GM18517 (cell line): ENCODE results near the gene HIPK2.
"Not testable (repeated sequence)": the region's sequence is repeated elsewhere in the genome, so short reads cannot be mapped to it uniquely, and the experiment has no call there.

Source experiments
- ATAC-seq: cut with Tn5 transposase; IDR thresholded peaks from one replicate; pipeline ENCODE4 v1.9.1; 2021; ENCODE audit warnings: mild to moderate bottlenecking, moderate library complexity; ENCODE audit not compliant: unreplicated experiment

The HIPK2 gene

DNA sequence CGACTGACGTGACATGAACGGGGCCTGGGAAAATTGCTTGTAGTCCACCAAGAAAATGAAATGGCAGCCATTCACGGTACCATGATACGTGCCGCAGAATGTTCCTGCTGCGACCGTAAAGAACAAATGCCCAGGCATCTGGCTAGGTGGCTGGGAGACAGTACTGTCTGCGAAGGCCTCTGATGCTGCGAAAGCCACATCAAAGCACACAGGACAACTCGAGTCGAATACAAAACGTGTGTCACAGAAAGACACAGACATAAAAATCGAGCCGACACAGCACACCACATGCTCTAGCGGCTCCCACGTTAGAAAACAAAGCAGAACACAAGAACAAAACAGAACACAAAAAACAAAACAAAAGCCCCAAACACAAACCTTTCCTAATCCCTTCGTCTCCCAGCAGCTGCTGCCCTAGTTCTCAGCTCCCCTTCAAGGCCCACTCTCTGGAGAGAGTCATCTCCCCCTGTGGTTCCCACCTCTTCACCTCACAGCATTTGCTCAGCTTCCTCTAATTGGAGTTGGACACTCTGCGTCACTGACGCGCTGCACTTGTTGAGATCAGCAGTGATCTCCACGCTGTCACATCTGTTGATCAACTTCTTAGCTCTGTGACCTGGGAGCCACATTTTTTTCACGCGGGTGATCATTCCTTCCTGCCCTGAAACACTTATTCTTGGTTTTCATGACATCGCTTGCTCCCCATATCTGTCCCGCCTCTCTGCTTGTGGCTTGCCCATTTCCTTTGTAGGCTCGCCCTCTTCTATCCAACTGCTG lies 142.1 kb downstream of the HIPK2 start:
- no peak for ATAC-seq

DNA sequence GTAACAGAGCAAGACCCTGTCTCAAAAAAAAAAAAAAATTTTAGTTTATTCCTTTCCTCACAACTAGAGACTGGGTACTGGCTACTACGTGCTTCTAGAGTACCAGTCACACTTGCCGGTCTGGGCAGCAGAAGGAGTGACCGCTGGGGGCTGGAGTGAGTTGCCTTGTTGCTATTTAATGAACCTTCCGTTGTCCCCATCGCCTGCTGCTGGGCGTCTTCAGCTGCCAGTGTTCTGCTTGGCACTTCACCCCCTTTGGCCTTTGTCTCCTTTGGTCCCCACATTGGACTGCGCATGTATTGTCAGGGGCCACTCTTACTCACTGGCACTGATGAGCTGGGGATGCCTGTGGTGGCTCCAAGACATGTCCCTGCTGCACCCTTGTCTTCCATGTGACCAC lies 143.7 kb downstream of the HIPK2 start:
- no peak for ATAC-seq

- ATAC-seq, result no peak
These were observed 146.2 kb downstream of the HIPK2 start for GRCh38 chr7:139631520-139632031.

DNA sequence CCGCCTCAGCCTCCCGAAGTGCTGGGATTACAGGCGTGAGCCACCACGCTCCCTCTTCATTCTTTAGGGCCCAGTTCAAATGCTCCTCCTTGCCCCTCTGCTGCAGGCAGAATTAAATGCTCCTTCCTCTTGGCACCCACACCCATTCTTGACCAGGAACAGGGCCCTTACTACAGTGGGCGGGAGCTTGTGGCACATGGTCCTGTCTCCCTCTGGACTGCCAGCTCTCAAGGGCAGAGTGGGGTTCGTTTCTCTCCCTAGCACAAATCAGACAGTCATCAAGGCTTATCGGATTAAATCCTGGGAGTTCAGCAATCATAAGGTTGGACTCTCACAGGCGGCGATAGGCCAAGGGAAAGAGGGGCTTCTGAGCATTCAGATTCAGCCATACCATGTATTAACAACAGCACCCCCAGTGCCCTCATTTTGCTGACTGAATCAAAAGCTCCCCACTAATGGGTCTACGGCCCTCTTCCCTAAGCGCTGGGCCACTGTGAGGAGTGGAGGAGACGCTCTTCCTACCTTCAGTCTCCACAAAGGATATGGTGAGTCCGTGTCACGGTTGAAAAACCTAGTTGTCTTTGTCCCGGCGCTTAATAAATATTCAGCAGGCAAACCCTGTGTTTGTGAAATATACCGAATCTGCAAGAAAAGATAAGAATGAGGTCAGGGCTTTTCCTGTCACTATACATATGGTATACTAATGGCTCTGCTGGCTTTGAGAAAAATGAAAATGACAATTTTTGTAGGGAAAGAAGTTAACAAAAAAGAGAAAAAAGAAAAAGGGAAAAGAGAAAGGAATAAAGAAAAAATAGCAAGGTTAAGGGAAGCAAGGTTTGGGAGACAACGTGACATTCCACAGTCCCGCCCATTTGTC lies 146.9 kb downstream of the HIPK2 start:
- no peak for ATAC-seq

- no peak for ATAC-seq
These were observed 148.3 kb downstream of the HIPK2 start for GRCh38 chr7:139629392-139630082.

- ATAC-seq, result no peak
These were observed 150.0 kb downstream of the HIPK2 start for GRCh38 chr7:139627831-139628230.

GRCh38 chr7:139626817-139627216 lies 151.0 kb downstream of the HIPK2 start:
- ATAC-seq, result no peak

DNA sequence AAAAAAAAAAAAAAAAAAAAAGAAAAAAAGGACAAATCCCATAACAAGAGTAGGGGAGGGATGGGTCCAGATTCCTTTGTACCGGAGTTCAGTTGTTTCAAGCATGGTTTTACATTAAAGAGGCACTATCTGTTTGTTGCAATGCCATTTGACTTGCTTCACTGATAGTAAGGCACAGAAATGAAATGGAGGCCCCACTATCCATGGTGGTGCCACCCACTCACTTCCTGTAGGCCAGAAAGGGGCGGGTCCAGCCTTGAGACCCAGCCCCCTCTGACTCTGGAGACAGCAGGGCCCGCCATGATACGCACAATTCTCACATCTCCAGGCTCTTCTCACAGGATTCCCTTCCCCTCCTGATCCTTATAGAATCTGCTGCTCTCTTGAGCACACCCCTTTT lies 154.3 kb downstream of the HIPK2 start:
- no peak for ATAC-seq

DNA sequence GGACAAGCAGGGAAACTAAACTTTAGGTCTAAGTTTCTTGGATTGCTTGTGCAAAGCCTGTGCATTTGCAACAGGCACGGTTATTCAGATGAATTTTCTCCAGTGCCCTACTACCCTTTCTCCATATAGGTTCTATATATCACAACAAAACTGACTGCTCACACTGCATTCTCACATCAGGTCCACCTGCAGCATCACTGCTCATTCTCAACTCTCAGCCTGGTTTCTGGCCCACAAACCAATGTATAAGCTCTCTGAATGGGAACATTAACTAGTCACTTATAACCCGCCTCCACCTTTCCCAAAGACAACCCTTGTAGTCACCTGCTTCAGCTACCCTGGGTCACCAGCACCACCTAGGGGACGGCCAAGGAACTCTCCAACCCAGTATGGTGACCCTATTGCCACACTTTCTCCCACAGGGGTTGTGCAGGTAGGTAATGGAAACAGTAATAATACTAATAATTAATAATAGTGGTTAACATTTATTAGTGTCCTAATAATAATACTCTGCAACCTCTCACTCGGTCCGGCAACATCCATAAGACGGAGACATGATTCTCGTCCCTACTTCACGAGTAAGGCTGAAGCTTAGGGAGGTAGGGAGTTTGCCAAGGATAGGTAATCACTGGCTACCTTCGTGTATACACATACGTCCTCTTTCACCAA lies 157.0 kb downstream of the HIPK2 start:
- no peak for ATAC-seq

- no peak for ATAC-seq
These were observed 158.5 kb downstream of the HIPK2 start for GRCh38 chr7:139619367-139619657.

DNA sequence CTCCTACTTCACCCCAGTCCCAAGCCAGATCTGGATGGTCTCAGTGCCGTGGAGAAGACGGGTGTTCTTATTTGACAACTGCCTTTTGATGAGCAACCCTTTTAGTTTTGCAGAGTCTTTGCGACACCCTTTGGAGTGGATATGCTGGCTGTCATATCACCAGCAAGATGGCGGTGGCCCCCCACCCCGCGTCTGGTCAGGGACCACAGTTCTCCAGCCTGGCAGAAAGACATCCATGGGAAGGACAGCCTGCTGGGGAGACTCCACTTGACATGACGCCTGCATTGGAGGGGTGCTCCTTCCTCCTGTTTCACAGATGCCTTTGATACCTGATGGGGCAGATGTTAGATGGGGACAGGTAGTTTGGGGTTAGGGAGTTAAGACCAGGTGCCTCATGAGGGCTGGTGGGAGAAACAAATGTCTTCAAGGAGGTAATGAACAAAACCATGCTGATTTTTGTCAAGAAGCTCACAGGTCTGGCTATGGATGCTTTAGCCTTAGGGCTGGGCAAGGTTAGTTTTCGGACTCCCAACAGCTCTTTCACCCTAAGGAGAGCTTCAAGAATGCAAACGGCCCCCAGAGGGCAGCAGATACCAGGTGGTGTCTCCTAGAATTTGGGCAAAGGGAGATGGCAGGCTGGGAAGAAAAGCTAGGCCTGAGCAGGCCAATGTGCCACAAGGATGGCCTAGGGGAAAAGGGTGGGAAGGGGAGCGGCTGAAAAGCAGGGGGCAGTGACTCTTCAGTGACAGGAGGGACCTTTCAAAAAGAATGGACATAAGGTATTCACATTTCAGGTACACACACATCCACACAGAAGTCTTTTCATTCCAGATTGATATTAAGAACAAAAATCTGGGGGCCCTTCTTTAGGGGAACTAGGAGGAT lies 159.1 kb downstream of the HIPK2 start:
- ATAC-seq, result no peak

DNA sequence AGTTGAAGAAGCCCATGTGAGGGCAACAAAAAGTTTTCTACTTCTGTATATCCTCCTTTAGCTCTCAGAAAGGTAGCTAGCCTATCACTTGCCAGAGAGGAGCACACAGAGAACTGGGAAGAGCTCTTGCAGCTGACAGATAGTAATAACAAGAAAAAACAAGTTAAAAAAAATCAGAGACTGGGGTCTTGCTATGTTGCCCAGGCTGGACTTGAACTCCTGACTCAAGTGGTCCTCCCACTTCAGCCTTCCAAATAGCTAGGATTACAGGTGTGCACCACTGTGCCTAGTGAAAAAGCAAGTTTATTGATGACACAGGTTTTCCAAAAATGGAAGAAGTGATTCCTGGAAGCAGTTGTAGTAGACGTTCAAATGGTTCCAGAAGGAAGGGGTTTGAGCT lies 160.7 kb downstream of the HIPK2 start:
- ATAC-seq, result no peak

GRCh38 chr7:139614886-139615285 lies 162.9 kb downstream of the HIPK2 start:
- ATAC-seq, result no peak

- ATAC-seq, result no peak
These were observed 163.8 kb downstream of the HIPK2 start for GRCh38 chr7:139613971-139614411.

- not testable (repeated sequence) for ATAC-seq
These were observed 166.2 kb downstream of the HIPK2 start for GRCh38 chr7:139611556-139611955.

DNA sequence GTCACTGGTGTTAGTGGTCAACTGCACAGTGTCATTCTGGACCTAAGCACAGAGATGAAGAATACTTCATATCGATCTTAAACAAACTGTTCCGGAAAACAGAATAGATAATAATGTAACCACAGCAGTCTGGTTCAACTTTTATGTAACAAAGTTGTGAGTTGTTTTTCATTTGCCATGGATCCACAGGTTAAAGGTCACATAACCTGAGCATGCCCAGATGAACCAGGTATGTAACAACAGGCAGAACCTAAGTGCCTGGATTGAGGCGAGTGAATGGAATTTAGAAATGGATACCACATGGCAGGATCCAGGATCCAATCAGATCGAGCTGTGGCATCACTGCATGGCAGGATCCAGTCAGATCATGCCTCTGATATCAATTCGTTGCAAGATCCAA lies 167.2 kb downstream of the HIPK2 start:
- no peak for ATAC-seq

DNA sequence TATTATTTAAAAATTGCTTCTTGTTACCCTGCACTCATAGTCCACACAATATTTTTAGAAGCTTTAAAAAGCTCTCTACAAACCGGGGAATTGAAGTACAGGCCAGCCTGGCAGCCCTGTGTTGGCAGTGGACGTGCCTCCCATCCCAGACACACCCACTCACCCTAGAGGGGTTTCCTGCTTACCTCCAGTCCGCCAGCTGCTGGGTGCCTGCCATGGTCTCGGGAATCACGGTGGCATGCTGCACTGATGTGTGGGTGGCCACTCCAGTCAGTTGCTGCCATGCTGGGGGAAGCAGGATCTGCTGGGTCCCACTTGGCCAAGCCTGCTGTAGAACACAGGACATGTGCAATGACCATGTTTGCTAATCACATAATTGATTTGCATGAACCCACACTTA lies 173.9 kb downstream of the HIPK2 start:
- ATAC-seq, result no peak

DNA sequence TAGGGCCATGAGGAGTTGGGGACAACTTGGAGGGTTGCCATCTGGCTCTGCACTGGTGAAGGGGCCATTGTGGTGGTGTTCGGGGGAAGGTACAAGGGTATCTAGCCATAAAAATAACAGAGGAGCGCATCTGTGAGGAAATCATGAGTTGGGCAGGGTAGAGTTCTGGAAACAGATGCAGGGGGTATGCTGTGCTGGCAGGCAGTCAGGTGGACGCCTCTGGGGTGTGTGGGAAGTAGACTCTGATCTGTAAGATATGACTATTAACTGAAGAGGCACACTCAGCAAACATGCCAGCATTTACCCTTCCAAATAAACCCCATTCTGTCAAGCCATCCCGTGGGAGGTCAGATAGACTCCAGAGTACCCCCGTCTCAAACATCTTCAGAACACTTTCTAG lies 174.5 kb downstream of the HIPK2 start:
- ATAC-seq, result no peak

- no peak for ATAC-seq
These were observed 175.6 kb downstream of the HIPK2 start for GRCh38 chr7:139602143-139602722.

DNA sequence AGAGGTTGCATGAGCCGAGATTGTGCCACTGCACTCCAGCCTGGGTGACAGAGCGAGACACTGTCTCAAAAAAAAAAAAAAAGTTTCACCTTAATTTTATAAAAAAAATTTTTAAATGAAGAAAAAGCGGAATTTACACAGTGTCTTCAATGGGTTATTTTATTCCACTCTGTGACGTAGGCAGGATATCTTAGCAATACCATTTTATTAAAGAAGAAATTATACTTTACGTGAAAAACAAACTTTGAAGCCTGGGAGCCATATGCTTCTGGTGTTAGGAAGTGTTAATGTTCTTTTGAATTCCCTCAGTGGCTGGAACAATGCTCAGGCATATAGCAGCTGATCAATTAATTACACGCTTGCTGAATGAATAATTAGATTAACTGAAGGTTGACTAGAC lies 176.6 kb downstream of the HIPK2 start:
- no peak for ATAC-seq
